ENCODE data around the gene PHF21B. TPM values are rescaled to one million over a fixed set of nuclear protein-coding genes. Genes with fewer than 3 reads are reported as not detected.

The PHF21B gene
- total and polyA plus RNA-seq, 2 of the 8 experiments (the other 6 are each of a cell fraction or from before 2014, with no cell fraction given), result 19.3 to 68.1 TPM

- Histone ChIP-seq H3K4me3 (ENCODE audit: extremely low read depth in 1 of 4, insufficient read depth in 2 of 4, low read depth in 3 of 4, low read length in 4 of 4) (no peak overlapping the region), H3K79me2 (ENCODE audit: control insufficient read depth in 1 of 2, insufficient read depth in 2 of 2, low read length in 2 of 2) (peaks cover 0 to 50% of the 10 kb centered on the region in 2 experiments; a peak in 2 of 4 replicates), H3K18ac (ENCODE audit: extremely low read depth, low read length) (no peak overlapping the region), H3K9ac (replicated peaks in 1 of 4; ENCODE audit: extremely low read depth in 1 of 4, low read depth in 3 of 4, low read length in 3 of 4) (no peak overlapping the region), H2AK5ac (ENCODE audit: low read depth, low read length) (no peak overlapping the region), H3K4ac (replicated peaks; ENCODE audit: insufficient read length, low read depth, low read length) (no peak overlapping the region), H2BK15ac (ENCODE audit: low read length) (no peak overlapping the region), H4K91ac (replicated peaks; ENCODE audit: insufficient read length, low read length) (no peak overlapping the region), H3K23me2 (ENCODE audit: low read depth, low read length) (no peaks in the 10 kb centered on the region), H3K14ac (ENCODE audit: insufficient read length) (no peak overlapping the region), H3K23ac (ENCODE audit: insufficient read length) (no peak overlapping the region), H2BK20ac (ENCODE audit: low read length) (no peak overlapping the region), H4K5ac (ENCODE audit: insufficient read length, low read depth, low read length) (no peak overlapping the region), H4K20me1 (replicated peaks in 1 of 2; ENCODE audit: control insufficient read depth in 1 of 2, insufficient read depth in 2 of 2, low read length in 2 of 2) (peaks cover 43 to 52% of the 10 kb centered on the region in 2 experiments), H3K56ac (replicated peaks; ENCODE audit: insufficient read length, low read depth, low read length) (no peak overlapping the region), H3K79me1 (ENCODE audit: low read depth, low read length) (peaks cover 16% of the 10 kb centered on the region), H3K27ac (ENCODE audit: low read depth, low read length) (no peak overlapping the region), H3K4me2 (ENCODE audit: insufficient read depth in 1 of 2, low read depth in 2 of 2, low read length in 2 of 2) (no peak overlapping the region), H4K8ac (ENCODE audit: extremely low read depth, insufficient read depth, low read length) (no peak overlapping the region), H2BK5ac (ENCODE audit: low read depth, low read length) (no peak overlapping the region), H3K36me3 (ENCODE audit: control insufficient read depth in 2 of 4, insufficient read depth in 4 of 4, low read length in 3 of 4) (peaks cover 0 to 7% (median 0%) of the 10 kb centered on the region in 4 experiments; a peak in 1 of 8 replicates), H3K4me1 (replicated peaks in 1 of 4; ENCODE audit: control insufficient read depth in 3 of 4, insufficient read depth in 4 of 4, low read length in 3 of 4) (peaks cover 0 to 26% (median 9%) of the 10 kb centered on the region in 4 experiments; a peak in 6 of 7 replicates), H3K9me3 (ENCODE audit: insufficient read depth in 2 of 2, low read depth in 1 of 2, low read length in 1 of 2) (no peaks in the 10 kb centered on the region), H2AFZ (ENCODE audit: low read length) (no peak overlapping the region), H2BK120ac (replicated peaks; ENCODE audit: low read depth, low read length) (no peak overlapping the region), H2BK12ac (ENCODE audit: low read depth, low read length) (no peak overlapping the region), H3K27me3 (replicated peaks in 1 of 4; ENCODE audit: control insufficient read depth in 3 of 4, extremely low read depth in 1 of 4, insufficient read depth in 3 of 4, low read length in 3 of 4) (no peaks in the 10 kb centered on the region; a peak in 1 of 7 replicates)
- WGBS, 2 experiments (ENCODE audit: extremely low coverage in 1 of 2, insufficient coverage in 1 of 2, insufficient read length in 1 of 2, insufficient replicate concordance in 2 of 2, low coverage in 1 of 2, low lambda C conversion rate in 2 of 2, missing lambda C conversion rate in 1 of 2), result 79% methylated on average over 8 of the region's 8 CpGs; no CpG with 5 or more reads in 1 of the 2 experiments
- DNase-seq (ENCODE audit: low read depth in 1 of 2, low spot score in 2 of 2) (no peak), FAIRE-seq (no peak)
- CTCF ChIA-PET (ENCODE audit: partially characterized antibody), result interaction anchor here (0.8 to 5.1 kb wide), 9 partner anchors 10 to 122 kb away, joined by 3 to 34 read pairs (median 5); no protein-coding TSS in a partner anchor
- POLR2A ChIA-PET (ENCODE audit: partially characterized antibody), result interaction anchor here (1.0 to 17.9 kb wide), 14 partner anchors 8 to 219 kb away, joined by 3 to 224 read pairs (median 5); partner anchors contain the start of gene PHF21B
- TF ChIP-seq NANOG (IDR thresholded peaks at IDR 0.05; ENCODE audit: insufficient read depth, low read depth, low read length, poor library complexity, severe bottlenecking) (no peak), MAX (IDR thresholded peaks at IDR 0.05) (no peak), RNF2 (IDR thresholded peaks at IDR 0.05; ENCODE audit: borderline replicate concordance, low read depth, low read length, missing control alignments, poor library complexity, severe bottlenecking) (no peak), MAFK (IDR thresholded peaks at IDR 0.05; ENCODE audit: low read depth, low read length) (no peak), GTF2F1 (IDR thresholded peaks at IDR 0.05; ENCODE audit: borderline replicate concordance, low read depth, low read length) (no peak)
Measured at GRCh38 chr22:44973829-44974228, 36.0 kb downstream of the PHF21B start.

All from H1 (cell line).